HCT116 (cell line): ENCODE results near the gene NEURL1. TPM values are rescaled to one million over a fixed set of nuclear protein-coding genes. Genes with fewer than 3 reads are reported as not detected.

ENCODE experiments used
- ATAC-seq: fragments of 200-7000 bp; cut with Tn5 transposase; 2 replicates; pipeline ENCODE4 v1.9.1; 2020; ENCODE audit warnings: mild to moderate bottlenecking, moderate library complexity
- BruUV-seq: library from RNA; stranded (reverse); fragments of 400-500 nt; replicated peaks from 2 replicates; lab custom pipeline; 2021; lab: Mats Ljungman, UMichigan
- CTCF ChIA-PET: fragments of 300-600 bp; sonication (Branson Sonifier 250); formaldehyde crosslinking; loops from one replicate; lab custom pipeline; 2021; ENCODE audit warnings: antibody characterized with exemption; lab: Charles Lee
- POLR2A ChIA-PET: fragments of 300-600, 350-600 bp; sonication (Branson Sonifier 250); formaldehyde crosslinking; loops from one replicate; lab custom pipeline; 2021; ENCODE audit warnings: antibody characterized with exemption; lab: Charles Lee
- RAD21 ChIA-PET, 2 experiments: fragments of 300-600 bp; sonication (Branson Sonifier 250); formaldehyde crosslinking; loops; one replicate each; lab custom pipeline; 2023; ENCODE audit warnings: low total read pairs in 2 of 2; ENCODE audit not compliant: uncharacterized antibody in 2 of 2, unreplicated experiment in 2 of 2, low non-redundant PET in 1 of 2; lab: Charles Lee
- DNase-seq: peaks from one replicate; pipeline ENCODE4 v3.0.0-alpha.2; 2010; ENCODE audit warnings: low read depth, low spot score
- H2AFZ ChIP-seq: fragments of 200-600 bp; shearing (Covaris generic), sonication (generic); 2 replicates; pipeline ENCODE4 v1.6.1; 2017; ENCODE audit warnings: low read depth, mixed run types, mixed read lengths, antibody characterized with exemption, low read length; ENCODE audit not compliant: poor library complexity, severe bottlenecking
- H3K27ac ChIP-seq: 2 replicates; pipeline ENCODE4 v1.5.1; 2012; ENCODE audit warnings: low read depth, low read length
- H3K27me3 ChIP-seq: fragments of 200-600 bp; sonication (generic); 2 replicates; pipeline ENCODE4 v1.6.1; 2016; ENCODE audit warnings: mixed run types, low read length, mixed read lengths; ENCODE audit not compliant: insufficient read depth
- H3K36me3 ChIP-seq, 2 experiments: fragments of 200-500 bp in 1 of 2; fragments of 200-600 bp in 1 of 2; sonication (Bioruptor generic) in 1 of 2; sonication (generic) in 1 of 2; 2 replicates each; pipeline versions ENCODE4 v1.5.1 to v1.6.1; 2014 to 2016; ENCODE audit warnings: low read length in 2 of 2, inconsistent platforms in 1 of 2, mixed read lengths in 1 of 2, mixed run types in 1 of 2; ENCODE audit not compliant: insufficient read depth in 2 of 2, control insufficient read depth in 1 of 2
- H3K4me1 ChIP-seq, 2 experiments: fragments of 200-600 bp in 1 of 2; sonication (generic) in 1 of 2; 2 replicates each; pipeline versions ENCODE4 v1.5.1 to v1.6.1; 2012 to 2017; ENCODE audit warnings: low read length in 2 of 2, inconsistent platforms in 1 of 2, mild to moderate bottlenecking in 1 of 2, mixed read lengths in 1 of 2, mixed run types in 1 of 2, moderate library complexity in 1 of 2; ENCODE audit not compliant: insufficient read depth in 2 of 2, control insufficient read depth in 1 of 2
- H3K4me2 ChIP-seq: fragments of 200-600 bp; sonication (generic); 2 replicates; pipeline ENCODE4 v1.6.1; 2017; ENCODE audit warnings: mixed run types, low read length, mixed read lengths
- H3K4me3 ChIP-seq, 2 experiments: fragments of 200-600 bp in 1 of 2; sonication (generic) in 1 of 2; replicated peaks in 1 of 2; 2 replicates each; pipeline ENCODE4 v1.5.1; 2011 to 2016; ENCODE audit warnings: low read length in 2 of 2, control low read depth in 1 of 2, low read depth in 1 of 2, mild to moderate bottlenecking in 1 of 2, mixed read lengths in 1 of 2, mixed run types in 1 of 2
- H3K79me2 ChIP-seq: fragments of 200-600 bp; sonication (generic); 2 replicates; pipeline ENCODE4 v1.6.1; 2017; ENCODE audit warnings: mild to moderate bottlenecking, mixed run types, low read length, moderate library complexity, mixed read lengths; ENCODE audit not compliant: insufficient read depth
- H3K9ac ChIP-seq: fragments of 200-600 bp; sonication (generic); 2 replicates; pipeline ENCODE4 v1.6.1; 2016; ENCODE audit warnings: low read length, mixed read lengths
- H3K9me2 ChIP-seq: fragments of 200-600 bp; sonication (generic), shearing (Covaris generic); 2 replicates; pipeline ENCODE4 v1.6.1; 2017; ENCODE audit warnings: mixed run types, mild to moderate bottlenecking, moderate library complexity; ENCODE audit not compliant: insufficient read depth
- H3K9me3 ChIP-seq, 2 experiments: fragments of 200-500 bp in 1 of 2; fragments of 200-600 bp in 1 of 2; sonication (Bioruptor generic) in 1 of 2; sonication (generic) in 1 of 2; 2 replicates each; pipeline ENCODE4 v1.6.1; 2014 to 2017; ENCODE audit warnings: low read length in 2 of 2, mixed read lengths in 2 of 2, inconsistent platforms in 1 of 2, low read depth in 1 of 2, mild to moderate bottlenecking in 1 of 2, mixed run types in 1 of 2, moderate library complexity in 1 of 2; ENCODE audit not compliant: control insufficient read depth in 1 of 2, insufficient read depth in 1 of 2
- H4K20me1 ChIP-seq: fragments of 200-600 bp; sonication (generic), shearing (Covaris generic); 2 replicates; pipeline ENCODE4 v1.6.1; 2017; ENCODE audit warnings: mixed run types, mild to moderate bottlenecking, moderate library complexity; ENCODE audit not compliant: insufficient read depth
- ATF3 ChIP-seq: IDR thresholded peaks from 2 replicates; pipeline ENCODE4 v1.6.1; 2012
- CBX3 ChIP-seq: IDR thresholded peaks from 2 replicates; pipeline ENCODE4 v1.6.1; 2012; ENCODE audit warnings: low read depth
- CEBPB ChIP-seq: IDR thresholded peaks from 2 replicates; pipeline ENCODE4 v1.6.1; 2012; ENCODE audit warnings: low read depth
- CTCF ChIP-seq, 3 experiments: fragments of 200-600 bp in 1 of 3; sonication (generic) in 1 of 3; IDR thresholded peaks in 2 of 3; conservative IDR thresholded peaks in 1 of 3; 2 replicates each; pipeline ENCODE4 v1.5.1; 2012 to 2017; ENCODE audit warnings: low read depth in 2 of 3, low read length in 2 of 3, antibody characterized with exemption in 1 of 3, borderline replicate concordance in 1 of 3, control low read depth in 1 of 3, mild to moderate bottlenecking in 1 of 3, mixed read lengths in 1 of 3, mixed run types in 1 of 3, moderate library complexity in 1 of 3; ENCODE audit not compliant: insufficient read depth in 1 of 3
- EGR1 ChIP-seq: IDR thresholded peaks from 2 replicates; pipeline ENCODE4 v1.6.1; 2012; ENCODE audit warnings: low read depth
- ELF1 ChIP-seq: IDR thresholded peaks from 2 replicates; pipeline ENCODE4 v1.6.1; 2012; ENCODE audit warnings: low read depth, borderline replicate concordance
- EZH2 ChIP-seq: fragments of 200-600 bp; sonication (generic); IDR thresholded peaks from 2 replicates; pipeline ENCODE4 v1.6.1; 2017; ENCODE audit warnings: antibody characterized with exemption, mixed run types
- EZH2phosphoT487 ChIP-seq: fragments of 200-600 bp; IDR thresholded peaks from 2 replicates; pipeline ENCODE4 v1.6.1; 2018; ENCODE audit warnings: antibody characterized with exemption, borderline replicate concordance
- JUND ChIP-seq: IDR thresholded peaks from 2 replicates; pipeline ENCODE4 v1.6.1; 2012
- MAX ChIP-seq: IDR thresholded peaks from 2 replicates; pipeline ENCODE4 v1.6.1; 2012
- POLR2A ChIP-seq: IDR thresholded peaks from 2 replicates; pipeline ENCODE4 v1.7.0; 2011; ENCODE audit warnings: borderline replicate concordance; ENCODE audit not compliant: insufficient read depth, insufficient read length; ENCODE audit errors: extremely low read depth
- POLR2AphosphoS5 ChIP-seq: IDR thresholded peaks from 2 replicates; pipeline ENCODE4 v1.6.1; 2011; ENCODE audit warnings: mild to moderate bottlenecking, low read depth, low read length, moderate library complexity
- RAD21 ChIP-seq: IDR thresholded peaks from 2 replicates; pipeline ENCODE4 v1.6.1; 2012; ENCODE audit warnings: low read depth, mild to moderate bottlenecking
- REST ChIP-seq: IDR thresholded peaks from 2 replicates; pipeline ENCODE4 v1.6.1; 2012; ENCODE audit warnings: low read depth
- SP1 ChIP-seq: IDR thresholded peaks from 2 replicates; pipeline ENCODE4 v1.6.1; 2012; ENCODE audit warnings: low read depth
- SRF ChIP-seq: IDR thresholded peaks from 2 replicates; pipeline ENCODE4 v1.6.1; 2012; ENCODE audit warnings: low read depth
- TCF7L2 ChIP-seq: IDR thresholded peaks from 2 replicates; pipeline ENCODE4 v1.7.0; 2011; ENCODE audit warnings: borderline replicate concordance, inconsistent platforms; ENCODE audit not compliant: insufficient read depth, insufficient read length; ENCODE audit errors: extremely low read depth
- YY1 ChIP-seq: IDR thresholded peaks from 2 replicates; pipeline ENCODE4 v1.6.1; 2011; ENCODE audit warnings: low read length, low read depth, moderate library complexity, mild to moderate bottlenecking; ENCODE audit not compliant: insufficient replicate concordance; ENCODE audit errors: extremely low read depth
- ZBTB33 ChIP-seq: IDR thresholded peaks from 2 replicates; pipeline ENCODE4 v1.6.1; 2011; ENCODE audit warnings: mild to moderate bottlenecking, low read length, moderate library complexity; ENCODE audit not compliant: insufficient replicate concordance; ENCODE audit errors: extremely low read depth
- ZFX ChIP-seq: fragments of 450-650 bp; IDR thresholded peaks from 2 replicates; pipeline ENCODE4 v1.6.1; 2017
- intact Hi-C: fragments of 100-400 bp; cut with micrococcal nuclease; formaldehyde crosslinking; loops from 2 replicates; pipeline ENCODE4 v1.10.0; 2022
- total RNA-seq: library from RNA; stranded (reverse); gene quantifications from one replicate; pipeline ENCODE4 v1.2.1, GENCODE V29; 2021; ENCODE audit not compliant: unreplicated experiment

Gene NEURL1
- total RNA-seq, 1 experiment from 2014 or later: 1.4 TPM

- no peak overlapping the region for H3K4me3 ChIP-seq
- no peaks in the 10 kb centered on the region for H3K4me1 ChIP-seq
- H3K36me3 ChIP-seq: no peaks in the 10 kb centered on the region
- BruUV-seq: no TSS peak
- TF ChIP-seq ZBTB33 (no peak), RAD21 (no peak), REST (no peak), CBX3 (no peak), JUND (no peak), EGR1 (no peak), TCF7L2 (no peak), POLR2A (no peak), POLR2AphosphoS5 (no peak), EZH2 (no peak), ATF3 (no peak), CEBPB (no peak), MAX (no peak), YY1 (no peak), ELF1 (no peak), EZH2phosphoT487 (no peak), ZFX (no peak), SP1 (no peak), SRF (no peak), CTCF (IDR thresholded peaks at IDR 0.05 in 2 of 3, conservative IDR thresholded peaks at IDR 0.05 in 1 of 3; ENCODE audit: borderline replicate concordance in 1 of 3, insufficient read depth in 1 of 3, low read depth in 2 of 3, low read length in 2 of 3) (no peak)
- intact Hi-C loops: no loop called here
- no peak overlapping the region for H2AFZ ChIP-seq
- H3K79me2 ChIP-seq: no peaks in the 10 kb centered on the region
- RAD21 ChIA-PET: interaction anchor here in 1 of 2 experiments (0.6 kb wide), 1 partner anchor 16 kb away, joined by 3 read pairs; no protein-coding TSS in a partner anchor
- no peak overlapping the region for H3K4me2 ChIP-seq
- H4K20me1 ChIP-seq: no peaks in the 10 kb centered on the region
- no peaks in the 10 kb centered on the region for H3K9me3 ChIP-seq
- no peaks in the 10 kb centered on the region for H3K9me2 ChIP-seq
- H3K9ac ChIP-seq: no peak overlapping the region
- CTCF ChIA-PET: interaction anchor here (1.4 kb wide), 1 partner anchor 11 kb away, joined by 5 read pairs; no protein-coding TSS in a partner anchor
- no peak overlapping the region for H3K27ac ChIP-seq
- no peak for DNase-seq
- POLR2A ChIA-PET: no interaction called here
- ATAC-seq: no peak
- no peaks in the 10 kb centered on the region for H3K27me3 ChIP-seq
Observed at GRCh38 chr10:103465411-103466179, 27.9 kb upstream of the NEURL1 start.
